Thyroid gland (tissue), 4 donors: ENCODE data around the gene LDLRAD4. TPM values are rescaled to one million over a fixed set of nuclear protein-coding genes. Genes with fewer than 3 reads are reported as not detected.

Source experiments
- DNase-seq, 2 donors: peaks; one replicate each; pipeline ENCODE4 v3.0.0-alpha.2; 2019
- H3K27ac ChIP-seq, 3 donors: fragments of 200-600 bp; sonication (generic); 1 replicate in 2 of 3; 2 replicates in 1 of 3; pipeline ENCODE4 v1.5.1; 2016 to 2019; ENCODE audit warnings: mild to moderate bottlenecking in 1 of 3, moderate library complexity in 1 of 3
- H3K27me3 ChIP-seq: fragments of 200-600 bp; sonication (generic); one replicate; pipeline ENCODE4 v1.5.1; 2019
- H3K36me3 ChIP-seq, 2 donors: fragments of 200-600 bp; sonication (generic); one replicate each; pipeline ENCODE4 v1.5.1; 2016 to 2019
- H3K4me1 ChIP-seq, 2 donors: fragments of 200-600 bp; sonication (generic); one replicate each; pipeline ENCODE4 v1.5.1; 2017 to 2019
- H3K4me3 ChIP-seq, 3 donors: fragments of 200-600 bp; sonication (generic); replicated peaks in 1 of 3; 1 replicate in 2 of 3; 2 replicates in 1 of 3; pipeline ENCODE4 v1.5.1; 2016; ENCODE audit warnings: mild to moderate bottlenecking in 1 of 3
- H3K9me3 ChIP-seq: fragments of 200-600 bp; sonication (generic); one replicate; pipeline ENCODE4 v1.5.1; 2017
- POLR2A ChIP-seq, 2 donors: fragments of 450-650 bp; IDR thresholded peaks; one replicate each; pipeline ENCODE4 v1.6.1; 2017; ENCODE audit warnings: antibody characterized with exemption in 2 of 2, mild to moderate bottlenecking in 2 of 2, moderate library complexity in 1 of 2
- WGBS, 2 donors: methylation state at CpG; one replicate each; pipeline ENCODE4 v1.1.5; 2017; 5-methylcytosine and 5-hydroxymethylcytosine counted together
- intact Hi-C: fragments of 100-400 bp; cut with DNase I; formaldehyde crosslinking; loops from one replicate; pipeline ENCODE4 v1.15.1; 2023
- total RNA-seq, 4 donors: library from RNA; depleted of rRNA; stranded (reverse); fragments of >200 nt; gene quantifications; one replicate each; pipeline ENCODE4 v1.2.3, GENCODE V29; 2016
- TF ChIP-seq, protein P1 (sequence below), 6 experiments: fragments of 200-600 bp in 3 of 6; fragments of 450-650 bp in 3 of 6; sonication (generic) in 3 of 6; IDR thresholded peaks; one replicate each; pipeline ENCODE4 v1.5.1; 2016 to 2019; ENCODE audit warnings: antibody characterized with exemption in 6 of 6, mild to moderate bottlenecking in 2 of 6, inconsistent platforms in 1 of 6, moderate library complexity in 1 of 6

Gene LDLRAD4
- total RNA-seq, 4 donors from 2014 or later: 23.7 to 35.7 (median 29.7) TPM

DNA sequence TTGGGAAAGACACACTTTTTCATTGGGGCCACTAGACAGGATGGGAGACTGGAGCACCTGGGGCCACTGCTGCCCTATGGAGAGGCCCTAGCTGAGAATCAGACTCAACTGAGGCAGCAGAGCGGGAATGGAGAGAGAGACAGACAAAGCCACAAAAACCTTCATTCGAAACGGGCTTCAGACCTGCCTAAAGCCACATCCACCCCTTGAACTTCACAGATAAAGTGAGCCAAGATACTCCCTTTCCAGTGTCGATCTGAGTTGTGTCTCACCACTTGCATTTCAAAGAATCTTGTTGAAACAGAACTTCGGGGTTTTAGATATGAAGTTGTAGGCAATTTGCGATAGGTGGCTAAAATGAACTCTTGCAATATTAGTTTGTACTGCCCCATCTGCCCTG lies 11.3 kb upstream of the LDLRAD4 start:
- H3K27me3 ChIP-seq: no peaks in the 10 kb centered on the region
- no peaks in the 10 kb centered on the region for H3K9me3 ChIP-seq
- H3K36me3 ChIP-seq: no peaks in the 10 kb centered on the region
- no peak overlapping the region for H3K27ac ChIP-seq
- H3K4me1 ChIP-seq: peaks cover 0 to 6% of the 10 kb centered on the region in 2 donors
- H3K4me3 ChIP-seq: no peak overlapping the region
- WGBS, 2 donors: 83 to 96% methylated on average over 6 of the region's 6 CpGs
- no peak for TF ChIP-seq POLR2A (IDR thresholded peaks at IDR 0.05)
- TF ChIP-seq, protein P1, sequence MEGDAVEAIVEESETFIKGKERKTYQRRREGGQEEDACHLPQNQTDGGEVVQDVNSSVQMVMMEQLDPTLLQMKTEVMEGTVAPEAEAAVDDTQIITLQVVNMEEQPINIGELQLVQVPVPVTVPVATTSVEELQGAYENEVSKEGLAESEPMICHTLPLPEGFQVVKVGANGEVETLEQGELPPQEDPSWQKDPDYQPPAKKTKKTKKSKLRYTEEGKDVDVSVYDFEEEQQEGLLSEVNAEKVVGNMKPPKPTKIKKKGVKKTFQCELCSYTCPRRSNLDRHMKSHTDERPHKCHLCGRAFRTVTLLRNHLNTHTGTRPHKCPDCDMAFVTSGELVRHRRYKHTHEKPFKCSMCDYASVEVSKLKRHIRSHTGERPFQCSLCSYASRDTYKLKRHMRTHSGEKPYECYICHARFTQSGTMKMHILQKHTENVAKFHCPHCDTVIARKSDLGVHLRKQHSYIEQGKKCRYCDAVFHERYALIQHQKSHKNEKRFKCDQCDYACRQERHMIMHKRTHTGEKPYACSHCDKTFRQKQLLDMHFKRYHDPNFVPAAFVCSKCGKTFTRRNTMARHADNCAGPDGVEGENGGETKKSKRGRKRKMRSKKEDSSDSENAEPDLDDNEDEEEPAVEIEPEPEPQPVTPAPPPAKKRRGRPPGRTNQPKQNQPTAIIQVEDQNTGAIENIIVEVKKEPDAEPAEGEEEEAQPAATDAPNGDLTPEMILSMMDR (IDR thresholded peaks at IDR 0.05): no peak
- DNase-seq: no peak
- intact Hi-C loops: no loop called here

DNA sequence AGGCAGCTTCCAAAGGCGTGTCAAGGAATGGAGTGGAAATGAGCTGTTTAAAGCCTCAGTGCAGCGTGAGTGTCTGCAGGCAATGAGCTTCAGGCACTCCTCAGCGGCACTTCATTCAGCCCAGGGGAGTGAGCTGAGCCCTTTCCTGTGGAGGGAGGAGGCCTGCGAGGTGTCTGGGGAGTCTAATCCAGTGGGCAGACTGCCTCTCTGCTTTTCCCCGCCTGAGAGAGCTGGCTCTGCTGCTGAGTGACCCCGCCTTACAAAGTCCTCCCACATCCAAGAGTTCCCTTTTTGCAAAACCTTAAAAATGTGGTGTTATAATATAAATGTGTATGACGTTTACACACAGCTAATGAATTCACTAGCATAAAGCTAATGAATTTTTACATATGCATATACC lies 7.0 kb upstream of the LDLRAD4 start:
- TF ChIP-seq, protein P1 (IDR thresholded peaks at IDR 0.05): no peak
- no peak for TF ChIP-seq POLR2A (IDR thresholded peaks at IDR 0.05)
- Histone ChIP-seq H3K27ac (no peak overlapping the region), H3K4me3 (no peak overlapping the region), H3K4me1 (peaks cover 0 to 10% of the 10 kb centered on the region in 2 donors), H3K36me3 (no peaks in the 10 kb centered on the region), H3K9me3 (no peaks in the 10 kb centered on the region), H3K27me3 (no peaks in the 10 kb centered on the region)
- WGBS, 2 donors: 34 to 40% methylated on average over 7 of the region's 7 CpGs
- peak; percentile 49 to 61 for DNase-seq
- intact Hi-C loops: loop anchor here (10.0 kb wide), 2 partner anchors 323 to 513 kb away; partner anchors contain the start of genes FAM210A and RNMT

DNA sequence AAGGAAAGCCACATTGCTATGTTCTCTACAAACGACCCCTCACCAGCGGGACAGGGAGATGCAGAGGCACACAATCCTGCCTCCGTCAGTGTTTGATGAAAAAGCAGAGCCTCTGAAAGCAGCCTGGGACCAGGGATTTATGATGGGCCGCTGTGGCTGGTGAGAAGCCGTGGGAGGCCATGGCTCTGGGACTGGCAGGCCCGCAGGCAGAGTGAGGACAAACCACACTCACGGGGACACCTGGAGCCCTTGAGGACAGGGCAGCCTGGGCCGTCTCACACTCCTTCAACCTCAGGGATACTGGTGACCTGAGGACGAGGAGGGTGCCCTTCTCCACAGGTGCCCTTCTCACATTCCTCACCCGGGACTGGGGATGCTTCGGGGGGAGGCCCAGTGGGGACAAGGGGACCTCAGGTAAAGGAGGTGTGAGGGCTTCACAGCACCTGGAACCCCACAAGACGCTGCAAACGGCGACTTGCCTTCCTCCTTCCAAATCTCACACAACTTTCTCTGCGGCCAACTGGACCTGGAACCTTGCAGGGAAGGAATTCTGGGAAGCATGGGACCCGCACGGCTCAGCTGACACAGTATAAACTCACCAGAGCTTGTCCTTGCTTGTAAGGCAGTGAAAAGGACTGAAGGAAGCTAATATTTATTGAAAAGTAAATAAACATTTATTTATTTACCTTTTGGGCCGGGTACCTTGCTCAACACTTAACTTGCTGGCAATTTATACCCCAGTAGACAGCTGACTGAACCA lies 5.3 kb upstream of the LDLRAD4 start:
- Histone ChIP-seq H3K27ac (no peak overlapping the region), H3K4me1 (peaks cover 5 to 15% of the 10 kb centered on the region in 2 donors), H3K27me3 (no peaks in the 10 kb centered on the region), H3K9me3 (no peaks in the 10 kb centered on the region), H3K4me3 (no peak overlapping the region), H3K36me3 (no peaks in the 10 kb centered on the region)
- TF ChIP-seq POLR2A (IDR thresholded peaks at IDR 0.05): no peak
- TF ChIP-seq, protein P1 (IDR thresholded peaks at IDR 0.05): no peak
- WGBS, 2 donors: 80 to 82% methylated on average over 16 to 18 of the region's 18 CpGs
- intact Hi-C loops: loop anchor here (10.0 kb wide), 2 partner anchors 322 to 512 kb away; partner anchors contain the start of genes FAM210A and RNMT
- no peak for DNase-seq

DNA sequence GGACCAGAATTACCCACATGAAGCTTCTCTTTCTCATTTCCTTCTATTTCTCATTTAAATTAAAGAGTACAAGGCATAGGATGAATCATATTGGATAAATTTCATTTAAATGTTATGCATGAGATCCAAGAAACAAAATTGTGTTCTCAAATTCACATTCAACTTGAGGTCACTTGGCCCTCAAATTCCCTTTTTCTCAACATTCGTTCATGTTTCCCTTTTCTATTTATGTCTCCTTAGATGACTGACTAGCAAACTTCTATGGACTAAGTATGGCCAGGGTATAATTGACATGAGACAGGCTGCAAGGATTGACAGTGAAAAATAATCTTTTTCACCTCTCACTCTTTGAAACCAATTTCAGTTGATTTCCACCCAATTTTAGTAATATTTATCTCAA lies 4.0 kb upstream of the LDLRAD4 start:
- Histone ChIP-seq H3K4me1 (peaks cover 13 to 22% of the 10 kb centered on the region in 2 donors), H3K27ac (no peak overlapping the region), H3K36me3 (no peaks in the 10 kb centered on the region), H3K27me3 (no peaks in the 10 kb centered on the region), H3K4me3 (no peak overlapping the region), H3K9me3 (no peaks in the 10 kb centered on the region)
- intact Hi-C loops: loop anchor here (5.0 to 10.0 kb wide), 4 partner anchors 178 to 510 kb away; partner anchors contain the start of genes FAM210A and RNMT
- TF ChIP-seq, protein P1 (IDR thresholded peaks at IDR 0.05): no peak
- WGBS, 2 donors: 83 to 87% methylated on average over 1 of the region's 1 CpG
- no peak for DNase-seq

- intact Hi-C loops: loop anchor here (5.0 to 10.0 kb wide), 4 partner anchors 176 to 509 kb away; partner anchors contain the start of genes FAM210A and RNMT
- peaks cover 28 to 38% of the 10 kb centered on the region in 2 donors for H3K4me1 ChIP-seq
- no peaks in the 10 kb centered on the region for H3K27me3 ChIP-seq
- no peaks in the 10 kb centered on the region for H3K9me3 ChIP-seq
- no peak overlapping the region for H3K4me3 ChIP-seq
- TF ChIP-seq, protein P1 (IDR thresholded peaks at IDR 0.05): peak in 5 of 6 experiments; percentile 36 to 84 (median 73)
- TF ChIP-seq POLR2A (IDR thresholded peaks at IDR 0.05): no peak
- no peaks in the 10 kb centered on the region for H3K36me3 ChIP-seq
- no peak overlapping the region for H3K27ac ChIP-seq
- 31% methylated on average over 8 of the region's 8 CpGs for WGBS, 2 donors
- peak; percentile 78 to 79 for DNase-seq
Observed at GRCh38 chr18:13216092-13216582, 2.4 kb upstream of the LDLRAD4 start.
